Measurements from ENCODE around the gene SPATA25. TPM values are rescaled to one million over a fixed set of nuclear protein-coding genes. Genes with fewer than 3 reads are reported as not detected.

Gene SPATA25
- total RNA-seq, 1 donor = 1.4 TPM

GRCh38 chr20:45918779-45919537 is 31.5 kb upstream of the SPATA25 start:
- H3K9me3 ChIP-seq (ENCODE audit: low read depth, low read length) = no peaks in the 10 kb centered on the region
- H3K27ac ChIP-seq (ENCODE audit: low read depth, low read length) = no peak overlapping the region
- H3K79me2 ChIP-seq (ENCODE audit: insufficient read depth, low read length) = no peaks in the 10 kb centered on the region
- no peak overlapping the region for H3K4me2 ChIP-seq (ENCODE audit: insufficient read depth, low read length)
- TF ChIP-seq CTCF (IDR thresholded peaks at IDR 0.05; ENCODE audit: extremely low read depth, low read depth, low read length) = no peak
- H3K4me3 ChIP-seq (ENCODE audit: insufficient read depth, low read length) = no peak overlapping the region
- no peaks in the 10 kb centered on the region for H3K27me3 ChIP-seq (ENCODE audit: insufficient read depth, low read length)
- no peak for DNase-seq (ENCODE audit: insufficient read length, low spot score, missing footprints)
- H3K36me3 ChIP-seq (ENCODE audit: insufficient read depth, low read length) = no peaks in the 10 kb centered on the region
- H4K20me1 ChIP-seq (ENCODE audit: insufficient read depth, low read length) = no peaks in the 10 kb centered on the region
- no peak overlapping the region for H2AFZ ChIP-seq (ENCODE audit: low read length)
- peaks cover 27% of the 10 kb centered on the region for H3K4me1 ChIP-seq (ENCODE audit: insufficient read depth, low read length)

GRCh38 chr20:45918182-45918737 is 30.8 kb upstream of the SPATA25 start:
- Histone ChIP-seq H3K9me3 (ENCODE audit: low read depth, low read length) (no peaks in the 10 kb centered on the region), H3K4me2 (ENCODE audit: insufficient read depth, low read length) (peak overlapping the region; percentile 16), H3K27ac (ENCODE audit: low read depth, low read length) (peak overlapping the region; percentile 22), H3K4me1 (ENCODE audit: insufficient read depth, low read length) (peaks cover 27% of the 10 kb centered on the region), H3K27me3 (ENCODE audit: insufficient read depth, low read length) (no peaks in the 10 kb centered on the region), H3K4me3 (ENCODE audit: insufficient read depth, low read length) (no peak overlapping the region), H4K20me1 (ENCODE audit: insufficient read depth, low read length) (no peaks in the 10 kb centered on the region), H2AFZ (ENCODE audit: low read length) (peak overlapping the region; percentile 68), H3K79me2 (ENCODE audit: insufficient read depth, low read length) (no peaks in the 10 kb centered on the region), H3K36me3 (ENCODE audit: insufficient read depth, low read length) (no peaks in the 10 kb centered on the region)
- TF ChIP-seq CTCF (IDR thresholded peaks at IDR 0.05; ENCODE audit: extremely low read depth, low read depth, low read length) = no peak
- DNase-seq (ENCODE audit: insufficient read length, low spot score, missing footprints) = no peak

DNA sequence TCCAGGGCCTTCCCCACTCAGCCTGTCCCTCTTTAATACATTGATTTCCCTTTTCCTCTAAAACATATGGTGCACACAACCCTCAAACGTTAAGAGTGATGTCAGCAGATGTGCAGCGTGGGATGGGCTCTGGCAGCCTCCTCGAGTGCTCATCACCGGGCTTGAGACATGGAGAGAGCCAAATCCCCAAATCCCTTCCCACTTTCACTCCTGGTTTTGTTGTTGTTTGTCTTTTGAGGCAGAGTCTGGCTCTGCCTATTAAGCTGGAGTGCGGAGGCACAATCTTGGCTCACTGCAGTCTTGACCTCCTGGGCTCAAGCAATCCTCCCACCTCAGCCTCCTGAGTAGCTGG is 30.3 kb upstream of the SPATA25 start:
- Histone ChIP-seq H4K20me1 (ENCODE audit: insufficient read depth, low read length) (no peaks in the 10 kb centered on the region), H3K4me2 (ENCODE audit: insufficient read depth, low read length) (peak overlapping the region; percentile 16), H3K4me1 (ENCODE audit: insufficient read depth, low read length) (peaks cover 27% of the 10 kb centered on the region), H2AFZ (ENCODE audit: low read length) (peak overlapping the region; percentile 14), H3K9me3 (ENCODE audit: low read depth, low read length) (no peaks in the 10 kb centered on the region), H3K27me3 (ENCODE audit: insufficient read depth, low read length) (no peaks in the 10 kb centered on the region), H3K36me3 (ENCODE audit: insufficient read depth, low read length) (no peaks in the 10 kb centered on the region), H3K4me3 (ENCODE audit: insufficient read depth, low read length) (no peak overlapping the region), H3K79me2 (ENCODE audit: insufficient read depth, low read length) (no peaks in the 10 kb centered on the region), H3K27ac (ENCODE audit: low read depth, low read length) (peak overlapping the region; percentile 22)
- no peak for TF ChIP-seq CTCF (IDR thresholded peaks at IDR 0.05; ENCODE audit: extremely low read depth, low read depth, low read length)
- peak; percentile 49 for DNase-seq (ENCODE audit: insufficient read length, low spot score, missing footprints)

- Histone ChIP-seq H3K9me3 (ENCODE audit: low read depth, low read length) (no peaks in the 10 kb centered on the region), H3K4me3 (ENCODE audit: insufficient read depth, low read length) (no peak overlapping the region), H3K79me2 (ENCODE audit: insufficient read depth, low read length) (no peaks in the 10 kb centered on the region), H3K4me2 (ENCODE audit: insufficient read depth, low read length) (no peak overlapping the region), H3K36me3 (ENCODE audit: insufficient read depth, low read length) (no peaks in the 10 kb centered on the region), H4K20me1 (ENCODE audit: insufficient read depth, low read length) (no peaks in the 10 kb centered on the region), H2AFZ (ENCODE audit: low read length) (no peak overlapping the region), H3K27ac (ENCODE audit: low read depth, low read length) (no peak overlapping the region), H3K27me3 (ENCODE audit: insufficient read depth, low read length) (no peaks in the 10 kb centered on the region), H3K4me1 (ENCODE audit: insufficient read depth, low read length) (peaks cover 20% of the 10 kb centered on the region)
- peak; percentile 69 for DNase-seq (ENCODE audit: insufficient read length, low spot score, missing footprints)
- no peak for TF ChIP-seq CTCF (IDR thresholded peaks at IDR 0.05; ENCODE audit: extremely low read depth, low read depth, low read length)
Observed at GRCh38 chr20:45913116-45913515, 25.7 kb upstream of the SPATA25 start.

All from osteoblast (primary cell).